SK-N-SH treated with all-trans-retinoic acid at 6 μM for 48 hours (cell line): ENCODE measurements around the gene PANK2.

Experiments
- ISL1 ChIP-seq: fragments of 250-450 bp; sonication (Bioruptor Pico); IDR thresholded peaks from 2 replicates; pipeline ENCODE4 v2.1.2; 2022; ENCODE audit warnings: mild to moderate bottlenecking, moderate library complexity
- PPARA ChIP-seq: fragments of 250-450 bp; sonication (Bioruptor Pico); IDR thresholded peaks from 2 replicates; pipeline ENCODE4 v1.5.0; 2020; ENCODE audit warnings: mild to moderate bottlenecking, borderline replicate concordance
- ZFP30 ChIP-seq: fragments of 450-650 bp; formaldehyde crosslinking; IDR thresholded peaks from 2 replicates; pipeline ENCODE4 v1.5.0; 2022; ENCODE audit warnings: mild to moderate bottlenecking, moderate library complexity
- TF ChIP-seq, protein P1 (sequence below): fragments of 250-450 bp; sonication (Bioruptor Pico); IDR thresholded peaks from 2 replicates; pipeline ENCODE4 v1.8.0; 2020; ENCODE audit warnings: mild to moderate bottlenecking, moderate library complexity, borderline replicate concordance

DNA sequence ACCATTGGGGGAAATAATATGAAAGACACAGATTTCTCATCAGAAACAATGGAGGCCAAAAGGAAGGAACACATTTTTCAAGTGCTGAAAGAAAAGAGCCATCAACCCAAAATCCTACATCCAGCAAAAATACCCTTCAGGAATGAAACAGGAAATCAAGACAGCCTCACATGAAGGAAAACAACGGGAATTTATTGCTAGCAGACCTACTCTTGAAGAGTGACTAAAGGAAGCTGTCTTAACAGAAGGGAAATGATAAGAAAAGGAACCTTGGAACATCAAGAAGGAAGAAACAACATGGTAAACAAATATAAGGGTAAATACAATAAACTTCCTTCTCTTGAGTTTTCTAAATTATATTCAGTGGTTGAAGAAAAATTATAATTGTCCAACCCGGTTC, 82.0 kb downstream of the PANK2 start:
- TF ChIP-seq PPARA (no peak), ISL1 (CRISPR knock-in tag) (no peak), ZFP30 (CRISPR knock-in tag) (no peak)
- TF ChIP-seq, protein P1, sequence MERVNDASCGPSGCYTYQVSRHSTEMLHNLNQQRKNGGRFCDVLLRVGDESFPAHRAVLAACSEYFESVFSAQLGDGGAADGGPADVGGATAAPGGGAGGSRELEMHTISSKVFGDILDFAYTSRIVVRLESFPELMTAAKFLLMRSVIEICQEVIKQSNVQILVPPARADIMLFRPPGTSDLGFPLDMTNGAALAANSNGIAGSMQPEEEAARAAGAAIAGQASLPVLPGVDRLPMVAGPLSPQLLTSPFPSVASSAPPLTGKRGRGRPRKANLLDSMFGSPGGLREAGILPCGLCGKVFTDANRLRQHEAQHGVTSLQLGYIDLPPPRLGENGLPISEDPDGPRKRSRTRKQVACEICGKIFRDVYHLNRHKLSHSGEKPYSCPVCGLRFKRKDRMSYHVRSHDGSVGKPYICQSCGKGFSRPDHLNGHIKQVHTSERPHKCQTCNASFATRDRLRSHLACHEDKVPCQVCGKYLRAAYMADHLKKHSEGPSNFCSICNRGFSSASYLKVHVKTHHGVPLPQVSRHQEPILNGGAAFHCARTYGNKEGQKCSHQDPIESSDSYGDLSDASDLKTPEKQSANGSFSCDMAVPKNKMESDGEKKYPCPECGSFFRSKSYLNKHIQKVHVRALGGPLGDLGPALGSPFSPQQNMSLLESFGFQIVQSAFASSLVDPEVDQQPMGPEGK (CRISPR knock-in tag), result no peak
